Parathyroid adenoma (tissue), 2 donors: ENCODE results near the gene SPATA18.

Source experiments
- H2AFZ ChIP-seq: fragments of 300-600 bp; sonication (generic); one replicate; pipeline ENCODE4 v1.7.0; 2017; ENCODE audit warnings: antibody characterized with exemption, mild to moderate bottlenecking
- H3K27ac ChIP-seq: fragments of 300-600 bp; sonication (generic); one replicate; pipeline ENCODE4 v1.7.0; 2017
- H3K27me3 ChIP-seq: fragments of 300-600 bp; sonication (generic); one replicate; pipeline ENCODE4 v1.7.0; 2017; ENCODE audit warnings: low read length; ENCODE audit not compliant: control insufficient read depth, insufficient read depth
- H3K36me3 ChIP-seq: fragments of 300-600 bp; sonication (generic); one replicate; pipeline ENCODE4 v1.7.0; 2017; ENCODE audit warnings: low read length; ENCODE audit not compliant: control insufficient read depth, insufficient read depth
- H3K4me1 ChIP-seq: fragments of 300-600 bp; sonication (generic); one replicate; pipeline ENCODE4 v1.7.0; 2017; ENCODE audit warnings: control low read depth
- H3K4me2 ChIP-seq: fragments of 300-600 bp; sonication (generic); one replicate; pipeline ENCODE4 v1.7.0; 2017; ENCODE audit warnings: low read length
- H3K4me3 ChIP-seq: fragments of 300-600 bp; sonication (generic); one replicate; pipeline ENCODE4 v1.7.0; 2017; ENCODE audit warnings: low read depth, low read length
- H3K79me2 ChIP-seq: fragments of 300-600 bp; sonication (generic); one replicate; pipeline ENCODE4 v1.7.0; 2017; ENCODE audit warnings: control low read depth
- H3K9ac ChIP-seq: fragments of 300-600 bp; sonication (generic); one replicate; pipeline ENCODE4 v1.7.0; 2017; ENCODE audit warnings: mild to moderate bottlenecking
- H3K9me3 ChIP-seq: fragments of 300-600 bp; sonication (generic); one replicate; pipeline ENCODE4 v1.7.0; 2017; ENCODE audit warnings: low read length; ENCODE audit not compliant: control insufficient read depth
- CTCF ChIP-seq: fragments of 300-600 bp; sonication (generic); IDR thresholded peaks from one replicate; pipeline ENCODE4 v1.7.0; 2017; ENCODE audit warnings: antibody characterized with exemption, mild to moderate bottlenecking
- donor health status: primary hyperparathyroidism.

Gene SPATA18

GRCh38 chr4:52098618-52099017, 47.5 kb downstream of the SPATA18 start:
- no peaks in the 10 kb centered on the region for H3K4me1 ChIP-seq
- H3K4me3 ChIP-seq = no peak overlapping the region
- H3K4me2 ChIP-seq = no peak overlapping the region
- no peaks in the 10 kb centered on the region for H3K9me3 ChIP-seq
- H3K79me2 ChIP-seq = no peaks in the 10 kb centered on the region
- TF ChIP-seq CTCF = no peak
- no peaks in the 10 kb centered on the region for H3K27me3 ChIP-seq
- H3K9ac ChIP-seq = no peak overlapping the region
- H3K27ac ChIP-seq = no peak overlapping the region
- H3K36me3 ChIP-seq = no peaks in the 10 kb centered on the region
- no peak overlapping the region for H2AFZ ChIP-seq

- Histone ChIP-seq H3K9me3 (no peaks in the 10 kb centered on the region), H3K4me2 (no peak overlapping the region), H3K36me3 (no peaks in the 10 kb centered on the region), H3K4me3 (no peak overlapping the region), H3K9ac (no peak overlapping the region), H3K79me2 (no peaks in the 10 kb centered on the region), H3K4me1 (no peaks in the 10 kb centered on the region), H2AFZ (no peak overlapping the region), H3K27me3 (no peaks in the 10 kb centered on the region), H3K27ac (no peak overlapping the region)
- TF ChIP-seq CTCF = no peak
These were observed 48.9 kb downstream of the SPATA18 start for GRCh38 chr4:52099860-52100461.

GRCh38 chr4:52102587-52102986, 51.5 kb downstream of the SPATA18 start:
- Histone ChIP-seq H3K4me2 (no peak overlapping the region), H3K9ac (no peak overlapping the region), H2AFZ (no peak overlapping the region), H3K9me3 (no peaks in the 10 kb centered on the region), H3K36me3 (no peaks in the 10 kb centered on the region), H3K4me1 (no peaks in the 10 kb centered on the region), H3K27me3 (no peaks in the 10 kb centered on the region), H3K79me2 (no peaks in the 10 kb centered on the region), H3K27ac (no peak overlapping the region), H3K4me3 (no peak overlapping the region)
- TF ChIP-seq CTCF = no peak

GRCh38 chr4:52103319-52103718, 52.2 kb downstream of the SPATA18 start:
- H3K4me2 ChIP-seq = no peak overlapping the region
- no peaks in the 10 kb centered on the region for H3K27me3 ChIP-seq
- no peaks in the 10 kb centered on the region for H3K9me3 ChIP-seq
- H3K4me3 ChIP-seq = no peak overlapping the region
- H3K9ac ChIP-seq = no peak overlapping the region
- H3K27ac ChIP-seq = no peak overlapping the region
- no peak overlapping the region for H2AFZ ChIP-seq
- TF ChIP-seq CTCF = no peak
- no peaks in the 10 kb centered on the region for H3K36me3 ChIP-seq
- H3K4me1 ChIP-seq = no peaks in the 10 kb centered on the region
- H3K79me2 ChIP-seq = no peaks in the 10 kb centered on the region

GRCh38 chr4:52105276-52105675, 54.2 kb downstream of the SPATA18 start:
- H3K9me3 ChIP-seq = no peaks in the 10 kb centered on the region
- H3K27ac ChIP-seq = no peak overlapping the region
- H3K27me3 ChIP-seq = no peaks in the 10 kb centered on the region
- TF ChIP-seq CTCF = no peak
- H3K9ac ChIP-seq = no peak overlapping the region
- no peak overlapping the region for H3K4me3 ChIP-seq
- H3K36me3 ChIP-seq = no peaks in the 10 kb centered on the region
- no peak overlapping the region for H3K4me2 ChIP-seq
- H3K4me1 ChIP-seq = no peaks in the 10 kb centered on the region
- H3K79me2 ChIP-seq = no peaks in the 10 kb centered on the region
- no peak overlapping the region for H2AFZ ChIP-seq
